Mesenchymal stem cell (in vitro differentiated cells and primary cell): ENCODE data around the gene CORT.

Experiments used
- DNase-seq: peaks from one replicate; pipeline ENCODE4 v3.0.0-alpha.2; 2013
- H2AFZ ChIP-seq: one replicate; pipeline ENCODE4 v1.6.1; 2013; ENCODE audit warnings: low read depth, mild to moderate bottlenecking, control low read depth, inconsistent platforms, low read length, moderate library complexity
- H2AK5ac ChIP-seq: 2 replicates; pipeline ENCODE4 v1.6.1; 2013; ENCODE audit warnings: low read length, moderate library complexity, mild to moderate bottlenecking, inconsistent platforms; ENCODE audit not compliant: severe bottlenecking
- H2BK120ac ChIP-seq: one replicate; pipeline ENCODE4 v1.6.1; 2013; ENCODE audit warnings: low read depth, mild to moderate bottlenecking, inconsistent platforms, low read length, moderate library complexity
- H2BK12ac ChIP-seq, 2 experiments: one replicate each; pipeline ENCODE4 v1.6.1; 2013; ENCODE audit warnings: inconsistent platforms in 2 of 2, low read length in 2 of 2, mild to moderate bottlenecking in 2 of 2, moderate library complexity in 2 of 2, control low read depth in 1 of 2
- H2BK15ac ChIP-seq: one replicate; pipeline ENCODE4 v1.6.1; 2013; ENCODE audit warnings: mild to moderate bottlenecking, low read depth, inconsistent platforms; ENCODE audit not compliant: poor library complexity, severe bottlenecking
- H2BK5ac ChIP-seq: 2 replicates; pipeline ENCODE4 v1.6.1; 2013; ENCODE audit warnings: low read depth, mild to moderate bottlenecking, low read length, control low read depth, inconsistent platforms; ENCODE audit not compliant: poor library complexity, severe bottlenecking
- H3K14ac ChIP-seq, 2 experiments: one replicate each; pipeline ENCODE4 v1.6.1; 2013; ENCODE audit warnings: inconsistent platforms in 2 of 2, low read length in 2 of 2, control low read depth in 1 of 2, mild to moderate bottlenecking in 1 of 2, moderate library complexity in 1 of 2
- H3K18ac ChIP-seq, 2 experiments: one replicate each; pipeline ENCODE4 v1.6.1; 2013; ENCODE audit warnings: inconsistent platforms in 2 of 2, low read length in 2 of 2, control low read depth in 1 of 2, low read depth in 1 of 2, mild to moderate bottlenecking in 1 of 2
- H3K23ac ChIP-seq, 2 experiments: one replicate each; pipeline ENCODE4 v1.6.1; 2013; ENCODE audit warnings: inconsistent platforms in 2 of 2, low read length in 2 of 2, mild to moderate bottlenecking in 2 of 2, moderate library complexity in 2 of 2, control low read depth in 1 of 2
- H3K27ac ChIP-seq: 2 replicates; pipeline ENCODE4 v1.5.1; 2013; ENCODE audit warnings: mild to moderate bottlenecking, moderate library complexity, low read length, control low read depth, inconsistent platforms; ENCODE audit not compliant: poor library complexity, severe bottlenecking
- H3K27me3 ChIP-seq, 2 experiments: 2 replicates each; pipeline versions ENCODE4 v1.6.1 to v1.7.0; 2013; ENCODE audit warnings: low read length in 2 of 2, mild to moderate bottlenecking in 2 of 2, moderate library complexity in 2 of 2, control low read depth in 1 of 2, inconsistent platforms in 1 of 2; ENCODE audit not compliant: control insufficient read depth in 1 of 2, insufficient read depth in 1 of 2
- H3K36me3 ChIP-seq, 2 experiments: 2 replicates each; pipeline versions ENCODE4 v1.6.1 to v1.7.0; 2013; ENCODE audit warnings: low read length in 2 of 2, control low read depth in 1 of 2, inconsistent platforms in 1 of 2, low read depth in 1 of 2, mild to moderate bottlenecking in 1 of 2; ENCODE audit not compliant: insufficient read depth in 2 of 2, control insufficient read depth in 1 of 2
- H3K4ac ChIP-seq, 2 experiments: one replicate each; pipeline ENCODE4 v1.6.1; 2013; ENCODE audit warnings: inconsistent platforms in 2 of 2, low read length in 2 of 2, mild to moderate bottlenecking in 2 of 2, moderate library complexity in 2 of 2, control low read depth in 1 of 2, low read depth in 1 of 2
- H3K4me1 ChIP-seq: 2 replicates; pipeline ENCODE4 v1.6.1; 2013; ENCODE audit warnings: low read depth, low read length, control low read depth; ENCODE audit not compliant: control insufficient read depth, insufficient read depth
- H3K4me2 ChIP-seq: 2 replicates; pipeline ENCODE4 v1.6.1; 2013; ENCODE audit warnings: low read length, mild to moderate bottlenecking, inconsistent platforms; ENCODE audit not compliant: poor library complexity, severe bottlenecking
- H3K4me3 ChIP-seq, 2 experiments: 2 replicates each; pipeline versions ENCODE4 v1.5.1 to v1.7.0; 2013; ENCODE audit warnings: low read length in 2 of 2, mild to moderate bottlenecking in 2 of 2, control low read depth in 1 of 2, low read depth in 1 of 2; ENCODE audit not compliant: insufficient read depth in 1 of 2
- H3K79me1 ChIP-seq: replicated peaks from 2 replicates; pipeline ENCODE4 v1.6.1; 2013; ENCODE audit warnings: mild to moderate bottlenecking, control low read depth, low read length, inconsistent platforms; ENCODE audit not compliant: poor library complexity, severe bottlenecking
- H3K9ac ChIP-seq: 2 replicates; pipeline ENCODE4 v1.7.0; 2013; ENCODE audit warnings: mild to moderate bottlenecking, low read length, moderate library complexity
- H3K9me3 ChIP-seq: 2 replicates; pipeline ENCODE4 v1.7.0; 2013; ENCODE audit warnings: mild to moderate bottlenecking, low read length; ENCODE audit not compliant: control insufficient read depth
- H4K8ac ChIP-seq: one replicate; pipeline ENCODE4 v1.6.1; 2013; ENCODE audit warnings: inconsistent platforms, mild to moderate bottlenecking, low read length, moderate library complexity
- H4K91ac ChIP-seq: one replicate; pipeline ENCODE4 v1.6.1; 2013; ENCODE audit warnings: mild to moderate bottlenecking, low read length, inconsistent platforms
- WGBS: methylation state at CpG from one replicate; pipeline ENCODE4 v1.1.7; 2013; ENCODE audit warnings: mixed read lengths; 5-methylcytosine and 5-hydroxymethylcytosine counted together

The CORT gene

DNA sequence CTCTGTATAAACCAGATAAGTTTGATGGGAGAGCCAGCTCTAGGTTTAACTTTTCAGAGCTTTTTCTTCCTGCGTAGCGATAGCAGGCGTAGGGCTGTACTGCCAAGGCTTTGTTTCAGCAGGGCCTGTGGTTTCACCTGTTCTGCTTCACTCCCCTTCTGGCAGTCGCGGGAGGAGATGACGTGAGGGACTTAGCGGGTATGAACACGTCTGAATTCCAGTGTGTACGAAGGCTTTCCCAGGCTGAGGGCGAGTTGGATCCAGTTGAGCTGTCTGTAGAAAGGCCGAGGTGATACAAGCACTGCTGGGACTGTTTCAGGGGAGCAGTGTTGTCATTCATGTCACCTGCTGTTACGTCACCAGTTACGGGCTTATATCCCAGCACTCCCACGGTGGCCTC, 46.1 kb downstream of the CORT start:
- Histone ChIP-seq H2AFZ (no peak overlapping the region), H3K14ac (no peak overlapping the region), H3K9ac (no peak overlapping the region), H3K27ac (no peak overlapping the region), H3K4ac (no peak overlapping the region), H2BK120ac (no peak overlapping the region), H2BK15ac (no peak overlapping the region), H4K91ac (no peak overlapping the region), H3K18ac (no peak overlapping the region), H3K4me2 (no peak overlapping the region), H3K4me1 (peaks cover 4% of the 10 kb centered on the region), H2AK5ac (no peak overlapping the region), H3K79me1 (peaks cover 50% of the 10 kb centered on the region), H2BK12ac (no peak overlapping the region), H2BK5ac (no peak overlapping the region), H3K36me3 (peaks cover 10 to 20% of the 10 kb centered on the region in 2 experiments), H3K23ac (no peak overlapping the region), H3K27me3 (no peaks in the 10 kb centered on the region), H3K9me3 (no peaks in the 10 kb centered on the region), H3K4me3 (no peak overlapping the region), H4K8ac (no peak overlapping the region)
- DNase-seq = no peak
- WGBS = 89% methylated on average over 14 of the region's 14 CpGs

DNA sequence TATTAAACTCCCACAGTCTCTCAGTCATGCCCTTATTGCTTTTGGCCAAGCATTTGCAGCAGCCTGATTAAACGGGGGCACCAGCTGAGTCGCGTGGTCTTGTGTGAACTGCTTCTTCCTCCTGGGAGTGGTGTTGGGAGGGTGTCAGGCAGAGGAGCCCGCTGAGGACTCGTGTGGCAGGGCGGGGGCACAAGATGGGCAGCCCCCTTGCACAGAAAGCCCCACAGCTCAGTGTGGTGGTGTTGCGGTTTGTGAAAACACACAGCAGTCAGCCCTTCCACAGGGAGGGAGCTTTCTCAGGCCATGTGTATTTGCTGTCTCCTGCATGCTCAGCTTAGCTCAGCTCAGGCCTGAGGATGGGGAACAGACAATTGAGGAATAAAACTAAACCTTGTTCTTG, 47.3 kb downstream of the CORT start:
- H2BK12ac ChIP-seq = no peak overlapping the region
- over 99% methylated on average over 7 of the region's 7 CpGs for WGBS
- no peak overlapping the region for H2BK120ac ChIP-seq
- no peak overlapping the region for H4K91ac ChIP-seq
- peak overlapping the region in 1 of 2 experiments; percentile 57 for H3K23ac ChIP-seq
- H2BK5ac ChIP-seq = no peak overlapping the region
- H3K4me3 ChIP-seq = no peak overlapping the region
- H3K4me2 ChIP-seq = no peak overlapping the region
- H3K36me3 ChIP-seq = peaks cover 10 to 20% of the 10 kb centered on the region in 2 experiments
- no peak overlapping the region for H3K14ac ChIP-seq
- no peak overlapping the region for H3K4ac ChIP-seq
- H3K27me3 ChIP-seq = no peaks in the 10 kb centered on the region
- no peak overlapping the region for H3K27ac ChIP-seq
- peaks cover 53% of the 10 kb centered on the region for H3K79me1 ChIP-seq
- H2BK15ac ChIP-seq = no peak overlapping the region
- no peak for DNase-seq
- H2AK5ac ChIP-seq = no peak overlapping the region
- H4K8ac ChIP-seq = no peak overlapping the region
- no peak overlapping the region for H3K18ac ChIP-seq
- no peak overlapping the region for H3K9ac ChIP-seq
- no peaks in the 10 kb centered on the region for H3K9me3 ChIP-seq
- no peak overlapping the region for H2AFZ ChIP-seq
- peaks cover 4% of the 10 kb centered on the region for H3K4me1 ChIP-seq

DNA sequence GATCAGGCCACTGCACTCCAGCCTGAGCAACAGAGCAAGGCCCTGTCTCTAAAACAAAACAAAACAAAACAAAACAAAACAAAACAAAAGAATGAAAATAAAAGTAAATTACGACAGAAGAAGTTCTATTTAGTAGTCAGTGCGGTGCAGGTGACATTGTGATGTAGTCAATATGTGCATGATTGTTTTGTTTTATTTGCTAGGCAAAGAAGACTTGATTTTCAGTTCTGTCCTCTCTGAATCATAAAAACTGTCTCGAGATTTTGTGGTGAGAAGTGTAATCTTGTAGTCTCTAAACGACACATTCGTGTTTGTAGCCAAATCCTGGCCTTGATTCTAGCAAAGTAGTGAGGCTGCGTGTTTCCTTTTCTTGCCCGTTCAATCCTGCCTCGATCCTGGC, 48.4 kb downstream of the CORT start:
- Histone ChIP-seq H4K91ac (no peak overlapping the region), H3K27ac (no peak overlapping the region), H3K79me1 (peaks cover 49% of the 10 kb centered on the region), H4K8ac (no peak overlapping the region), H2BK12ac (no peak overlapping the region), H2BK120ac (no peak overlapping the region), H3K9ac (no peak overlapping the region), H3K27me3 (no peaks in the 10 kb centered on the region), H3K23ac (no peak overlapping the region), H3K14ac (no peak overlapping the region), H3K9me3 (no peaks in the 10 kb centered on the region), H2BK15ac (no peak overlapping the region), H2BK5ac (no peak overlapping the region), H2AFZ (no peak overlapping the region), H3K4ac (no peak overlapping the region), H2AK5ac (no peak overlapping the region), H3K4me1 (peaks cover 4% of the 10 kb centered on the region), H3K4me2 (no peak overlapping the region), H3K4me3 (no peak overlapping the region), H3K18ac (no peak overlapping the region), H3K36me3 (peaks cover 10 to 20% of the 10 kb centered on the region in 2 experiments)
- WGBS = 96% methylated on average over 7 of the region's 8 CpGs
- no peak for DNase-seq
